ENCODE measurements around the gene FBXW7. TPM values are rescaled to one million over a fixed set of nuclear protein-coding genes. Genes with fewer than 3 reads are reported as not detected.
"Not testable (repeated sequence)": the region's sequence is repeated elsewhere in the genome, so short reads cannot be mapped to it uniquely, and the experiment has no call there.

FBXW7 gene
- total RNA-seq, 2 donors from 2014 or later = 29.0 to 34.7 TPM

DNA sequence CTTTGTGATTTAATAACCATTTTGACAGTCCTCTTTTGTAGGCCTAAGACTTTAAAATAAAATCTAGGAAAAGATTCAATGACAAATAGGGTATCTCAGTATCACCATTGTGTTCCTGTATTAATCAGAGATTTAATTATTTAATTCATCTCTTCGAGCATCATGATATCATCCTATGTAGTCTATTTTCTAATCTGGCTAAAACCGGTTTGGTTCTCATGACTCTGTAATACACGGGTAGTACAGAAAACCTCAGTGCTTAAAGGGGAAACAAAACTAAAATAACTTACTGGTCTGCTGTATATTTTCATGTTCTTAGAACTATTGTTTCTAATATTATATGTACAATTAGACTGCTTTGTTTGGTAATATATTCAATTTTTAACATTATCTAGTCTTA lies 23.7 kb upstream of the FBXW7 start:
- no peak for ATAC-seq
- Mint-ChIP-seq H3K27ac (no peak overlapping the region), H3K9me3 (peaks cover 0 to 5% of the 10 kb centered on the region in 2 donors), H3K36me3 (no peaks in the 10 kb centered on the region)
- DNase-seq (ENCODE audit: low spot score in 2 of 2) = no peak

DNA sequence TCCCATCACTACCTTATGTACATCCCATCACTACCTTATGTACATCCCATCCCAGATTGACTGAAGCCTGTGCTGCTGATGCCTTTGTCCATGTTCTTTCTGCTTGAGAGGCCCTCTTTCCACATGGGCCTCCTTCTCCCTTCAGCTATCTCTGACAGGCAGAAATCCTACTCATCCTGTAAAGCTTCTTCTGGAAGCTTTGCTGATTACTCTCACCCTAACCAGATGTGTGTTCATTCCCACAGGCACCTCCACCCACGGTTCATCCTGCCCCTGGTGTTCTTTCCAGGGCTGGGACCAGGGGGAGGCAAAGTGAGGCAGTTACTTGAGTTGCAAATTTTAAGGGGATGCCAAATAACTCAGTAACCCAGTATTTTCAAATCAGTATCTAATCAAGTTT lies 22.5 kb upstream of the FBXW7 start:
- no peaks in the 10 kb centered on the region for H3K36me3 Mint-ChIP-seq
- no peak for ATAC-seq

DNA sequence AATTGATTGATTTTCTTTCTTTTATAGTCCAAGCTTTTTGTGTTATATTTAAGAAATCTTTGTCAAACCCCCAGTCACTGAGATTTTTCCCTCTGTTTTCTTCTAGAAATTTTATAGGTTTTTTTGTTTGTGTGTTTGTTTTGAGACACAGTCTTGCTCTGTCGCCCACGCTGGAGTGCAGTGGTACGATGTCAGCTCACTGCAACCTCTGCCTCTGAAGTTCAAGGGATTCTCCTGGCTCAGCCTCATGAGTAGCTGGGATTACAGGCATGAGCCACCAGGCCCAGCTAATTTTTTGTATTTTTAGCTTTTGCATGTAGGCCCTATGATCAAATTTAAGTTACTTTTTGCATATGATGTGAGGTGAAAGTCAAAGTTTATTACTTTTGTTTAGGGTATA lies 20.9 kb upstream of the FBXW7 start:
- peaks cover 3 to 10% of the 10 kb centered on the region in 2 donors for H3K9me3 Mint-ChIP-seq
- ATAC-seq (no peak), DNase-seq (ENCODE audit: low spot score in 2 of 2) (no peak)
- H3K27ac Mint-ChIP-seq = peak overlapping the region in 1 of 2 donors; percentile 94
- H3K36me3 Mint-ChIP-seq = peaks cover 0 to 13% of the 10 kb centered on the region in 2 donors

More for the DNA sequence above, 22.5 kb upstream of the FBXW7 start:
- no peak for DNase-seq (ENCODE audit: low spot score in 2 of 2)
- H3K27ac Mint-ChIP-seq = no peak overlapping the region
- H3K9me3 Mint-ChIP-seq = peaks cover 0 to 5% of the 10 kb centered on the region in 2 donors

DNA sequence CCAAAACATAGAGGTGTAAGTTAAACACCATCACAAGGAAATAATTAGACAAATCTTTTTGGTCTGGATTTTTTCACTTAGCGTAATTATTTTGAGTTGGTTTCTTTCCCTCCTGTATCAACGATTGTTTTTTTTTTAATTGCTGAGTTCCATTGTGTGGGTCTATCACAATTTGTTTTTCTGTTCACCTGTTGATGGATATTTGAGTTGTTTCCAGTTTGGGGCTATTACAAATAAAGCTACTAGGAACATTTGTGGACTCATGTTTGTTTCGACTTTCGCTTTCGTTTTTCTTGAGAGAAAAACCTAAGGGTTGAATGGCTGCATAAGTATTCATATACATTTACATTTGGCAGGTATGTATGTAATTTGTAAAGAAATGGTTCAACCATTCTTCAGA lies 20.4 kb upstream of the FBXW7 start:
- ATAC-seq (no peak), DNase-seq (ENCODE audit: low spot score in 2 of 2) (no peak)
- peak overlapping the region in 1 of 2 donors; percentile 94 for H3K27ac Mint-ChIP-seq
- peaks cover 3 to 13% of the 10 kb centered on the region in 2 donors for H3K9me3 Mint-ChIP-seq
- H3K36me3 Mint-ChIP-seq = peaks cover 0 to 19% of the 10 kb centered on the region in 2 donors

DNA sequence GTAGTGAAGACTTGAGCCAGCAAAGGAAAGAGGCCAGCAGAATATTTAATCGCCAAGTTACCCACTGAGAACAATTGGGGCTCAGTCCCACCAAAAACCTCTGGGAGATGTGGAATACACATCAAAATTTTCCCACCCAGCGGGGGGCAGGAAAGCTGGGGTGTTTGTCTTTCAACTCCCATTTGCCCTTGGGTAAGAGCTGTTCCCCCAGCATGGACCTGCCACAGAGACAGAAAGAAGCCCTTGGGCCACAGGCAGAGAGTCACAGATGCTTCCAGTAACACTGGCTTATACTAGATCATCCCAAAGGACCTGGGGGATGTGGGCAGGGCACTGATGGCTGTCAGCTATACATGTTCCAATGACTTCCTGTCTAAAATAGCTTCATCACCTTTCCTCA lies 18.9 kb upstream of the FBXW7 start:
- ATAC-seq (no peak), DNase-seq (ENCODE audit: low spot score in 2 of 2) (no peak)
- Mint-ChIP-seq H3K9me3 (peaks cover 3 to 14% of the 10 kb centered on the region in 2 donors), H3K27ac (peak overlapping the region; percentile 94 to 99), H3K36me3 (peaks cover 0 to 24% of the 10 kb centered on the region in 2 donors)

DNA sequence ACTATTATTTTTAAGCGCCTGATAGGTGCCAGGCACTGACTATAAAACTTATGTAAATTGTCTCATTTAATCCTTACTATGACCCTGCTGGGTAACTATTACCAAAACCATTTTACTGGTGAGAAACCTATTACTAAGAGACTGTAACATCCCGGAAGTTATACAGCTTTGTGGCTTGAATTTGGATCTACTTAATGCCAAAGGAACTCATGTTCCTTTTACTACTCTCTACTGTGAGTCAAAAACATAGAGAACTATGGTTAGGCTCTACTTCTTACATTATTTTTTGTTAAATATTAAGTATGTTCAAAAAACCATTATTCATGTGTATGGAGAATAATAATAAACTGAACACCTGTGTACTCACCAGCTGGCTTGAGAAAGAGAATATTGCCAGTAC lies 14.8 kb upstream of the FBXW7 start:
- H3K36me3 Mint-ChIP-seq = peaks cover 0 to 24% of the 10 kb centered on the region in 2 donors

DNA sequence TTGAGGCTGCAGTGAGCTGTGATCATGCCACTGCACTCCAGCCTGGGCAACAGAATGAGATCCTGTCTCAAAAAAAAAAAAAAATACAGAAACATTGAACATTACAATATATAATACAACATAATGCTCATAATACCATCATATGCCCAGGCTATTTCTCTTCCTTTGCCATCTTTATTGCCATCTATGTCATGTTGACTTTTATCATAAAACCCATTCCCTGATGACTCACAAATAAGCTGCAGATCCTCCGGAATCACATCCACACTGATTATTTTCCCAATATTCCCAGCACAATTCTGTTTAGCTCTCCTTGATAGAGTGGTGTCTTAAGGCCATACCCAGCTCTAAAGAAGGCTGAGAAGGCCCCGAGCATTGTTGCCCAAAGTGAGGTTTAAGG lies 9.2 kb upstream of the FBXW7 start:
- Mint-ChIP-seq H3K9me3 (peaks cover 0 to 7% of the 10 kb centered on the region in 2 donors), H3K36me3 (peaks cover 0 to 5% of the 10 kb centered on the region in 2 donors), H3K27ac (no peak overlapping the region)
- ATAC-seq (no peak), DNase-seq (ENCODE audit: low spot score in 2 of 2) (no peak)

More for the DNA sequence above, 14.8 kb upstream of the FBXW7 start:
- not testable (repeated sequence) for DNase-seq (ENCODE audit: low spot score in 2 of 2); H3K27ac Mint-ChIP-seq; ATAC-seq
- peaks cover 3 to 13% of the 10 kb centered on the region in 2 donors for H3K9me3 Mint-ChIP-seq

DNA sequence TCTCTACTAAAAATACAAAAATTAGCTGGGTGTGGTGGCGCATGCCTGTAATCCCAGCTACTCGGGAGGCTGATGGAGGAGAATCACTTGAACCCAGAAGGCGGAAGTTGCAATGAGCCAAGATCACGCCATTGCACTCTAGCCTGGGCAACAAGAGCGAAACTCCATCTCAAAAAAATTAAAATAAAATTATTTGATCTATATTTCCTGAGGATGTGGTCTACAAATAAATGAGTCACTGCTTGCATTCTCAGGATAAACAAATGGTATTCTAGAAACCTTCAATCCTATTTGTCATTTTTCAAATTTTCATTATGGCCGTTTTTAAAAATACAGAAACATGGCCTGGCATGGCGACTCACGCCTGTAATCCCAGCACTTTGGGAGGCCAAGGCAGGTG lies 8.6 kb upstream of the FBXW7 start:
- DNase-seq (ENCODE audit: low spot score in 2 of 2); ATAC-seq; H3K9me3 Mint-ChIP-seq; H3K27ac Mint-ChIP-seq: not testable (repeated sequence)
- H3K36me3 Mint-ChIP-seq = peaks cover 0 to 11% of the 10 kb centered on the region in 2 donors

DNA sequence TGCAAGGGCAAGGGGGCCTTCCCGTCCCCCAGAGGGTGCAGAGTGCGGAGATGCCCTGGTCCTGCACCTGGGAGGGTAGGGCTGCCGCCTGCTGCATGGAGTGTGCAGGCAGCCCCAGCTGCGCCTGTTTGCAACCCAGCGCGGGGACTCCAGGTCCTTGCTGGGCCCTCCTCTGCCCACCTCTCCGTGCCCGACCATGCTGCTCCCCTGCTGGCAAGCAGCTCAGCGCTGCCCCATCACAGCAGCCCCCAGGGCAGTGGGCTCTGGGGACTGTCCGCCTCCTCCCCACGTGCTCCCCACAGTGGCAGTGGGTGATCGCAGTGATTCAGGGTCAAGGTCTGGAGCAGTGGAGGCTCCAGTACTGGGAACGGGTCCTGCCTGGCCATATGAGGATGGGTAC lies 5.0 kb upstream of the FBXW7 start:
- Mint-ChIP-seq H3K9me3 (peaks cover 0 to 7% of the 10 kb centered on the region in 2 donors), H3K36me3 (peaks cover 20 to 31% of the 10 kb centered on the region in 2 donors), H3K27ac (no peak overlapping the region)
- ATAC-seq (no peak), DNase-seq (ENCODE audit: low spot score in 2 of 2) (no peak)

DNA sequence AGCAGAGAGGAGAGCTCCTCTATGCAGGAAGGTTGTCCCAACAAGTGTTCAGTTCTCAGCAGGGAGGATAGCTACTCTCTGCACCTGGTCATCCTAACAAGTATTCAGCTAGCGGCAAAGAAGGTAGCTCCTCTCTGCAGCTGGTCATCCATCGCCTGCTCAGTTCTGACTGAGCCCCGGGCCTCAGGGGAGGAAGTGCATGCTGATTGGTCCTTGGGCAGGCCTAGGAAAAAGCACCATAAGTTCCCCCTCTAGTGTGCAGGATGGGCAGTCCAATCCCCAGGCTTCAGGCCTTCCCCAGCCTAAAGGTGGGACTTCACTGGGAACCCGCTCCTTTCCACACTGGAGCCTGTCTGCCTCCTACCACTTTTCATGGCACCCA lies 4.4 kb upstream of the FBXW7 start:
- DNase-seq (ENCODE audit: low spot score in 2 of 2) (no peak), ATAC-seq (no peak)
- peaks cover 0 to 3% of the 10 kb centered on the region in 2 donors for H3K9me3 Mint-ChIP-seq
- H3K36me3 Mint-ChIP-seq = peaks cover 20 to 31% of the 10 kb centered on the region in 2 donors
- no peak overlapping the region for H3K27ac Mint-ChIP-seq

DNA sequence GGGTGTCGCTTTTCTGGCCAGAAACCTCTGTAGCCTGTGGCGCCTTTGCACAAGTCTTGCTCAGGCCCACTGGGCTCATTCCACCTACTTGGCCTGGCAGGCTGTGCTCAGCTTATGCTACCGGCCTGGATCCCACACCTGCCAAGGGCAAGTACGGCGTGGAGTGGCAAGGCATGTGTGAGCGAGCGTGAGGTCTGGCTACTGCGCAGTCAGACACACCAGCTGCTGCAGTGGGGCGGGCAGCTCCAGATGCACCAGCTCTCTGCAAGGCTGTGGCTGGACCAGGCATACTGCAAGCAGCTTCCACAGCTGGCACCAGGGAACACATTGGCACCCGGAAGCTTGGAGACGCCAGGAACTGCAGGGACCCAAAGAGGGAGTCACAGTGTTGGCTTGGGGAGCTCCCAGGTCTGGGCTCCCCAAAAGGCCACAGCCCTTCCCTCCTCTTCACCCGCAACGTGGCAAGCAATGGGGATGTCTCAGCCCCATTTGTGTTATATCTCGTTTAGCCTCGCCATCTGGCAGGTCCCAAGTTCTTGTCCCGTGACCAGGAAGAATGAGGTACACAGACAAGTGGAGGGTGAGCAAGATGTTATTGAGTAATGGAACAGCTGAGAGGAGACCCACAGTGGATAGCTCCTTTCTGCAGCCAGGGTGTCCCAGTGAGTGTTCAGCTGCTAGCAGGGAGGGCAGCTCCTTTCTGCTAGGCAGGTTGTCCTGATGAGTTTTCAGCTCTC lies 3.8 kb upstream of the FBXW7 start:
- H3K27ac Mint-ChIP-seq = no peak overlapping the region
- DNase-seq (ENCODE audit: low spot score in 2 of 2) = no peak
- peaks cover 22 to 33% of the 10 kb centered on the region in 2 donors for H3K36me3 Mint-ChIP-seq
- no peaks in the 10 kb centered on the region for H3K9me3 Mint-ChIP-seq
- no peak for ATAC-seq

DNA sequence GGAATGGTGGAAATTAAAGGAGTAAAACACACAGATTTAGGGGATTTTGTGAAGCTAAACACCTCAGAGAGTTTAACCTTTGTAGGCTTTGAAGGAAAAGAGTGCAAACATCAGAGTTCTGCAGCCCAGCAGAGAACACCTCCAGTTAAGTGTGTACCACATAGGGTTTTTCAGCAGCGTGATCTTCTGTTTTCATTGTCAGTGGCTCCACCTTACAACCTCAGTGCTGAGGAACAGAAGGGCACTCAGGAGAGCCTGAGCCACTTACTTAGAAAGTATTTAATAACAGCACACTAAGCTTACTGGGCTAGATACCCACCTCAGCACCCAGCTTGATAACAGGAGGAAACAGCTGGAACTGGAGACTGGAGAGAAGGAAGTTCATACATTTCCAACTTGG lies 2.0 kb upstream of the FBXW7 start:
- Mint-ChIP-seq H3K9me3 (no peaks in the 10 kb centered on the region), H3K27ac (peak overlapping the region; percentile 98 to 99), H3K36me3 (peaks cover 27 to 38% of the 10 kb centered on the region in 2 donors)
- DNase-seq (ENCODE audit: low spot score in 2 of 2) = no peak
- no peak for ATAC-seq

DNA sequence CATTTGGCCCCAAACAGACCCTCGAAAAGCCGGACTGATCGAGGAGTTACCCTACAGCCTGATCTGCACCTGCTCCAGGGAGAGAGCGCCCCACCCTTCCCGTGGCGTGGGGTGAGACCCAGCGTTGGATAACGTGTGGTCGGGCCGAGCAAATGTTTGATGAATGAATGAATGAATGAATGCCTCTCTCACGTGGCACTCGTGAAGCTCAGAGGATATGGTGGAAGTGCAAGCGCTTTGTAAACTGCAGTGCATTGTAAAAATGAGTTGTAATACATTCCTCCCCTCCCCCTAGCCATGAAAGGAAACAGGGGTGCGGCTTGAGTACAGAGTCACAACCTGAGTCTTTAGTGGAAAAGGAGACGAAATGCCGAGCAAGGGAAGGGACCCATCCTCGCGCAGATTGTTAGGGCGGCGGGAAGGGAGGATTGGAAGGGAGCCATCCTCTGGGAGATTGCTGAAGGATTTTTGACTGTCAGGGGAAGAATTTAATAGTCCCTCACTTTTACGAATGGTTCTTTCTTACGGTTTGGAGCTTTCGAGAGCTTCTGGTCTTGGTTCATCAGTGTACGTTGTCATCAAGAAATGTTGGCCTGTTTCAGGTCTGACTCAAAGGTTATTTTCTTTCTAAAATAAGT lies 772 bp upstream of the FBXW7 start:
- H3K36me3 Mint-ChIP-seq = peaks cover 27 to 38% of the 10 kb centered on the region in 2 donors
- peak; percentile 48 to 59 for ATAC-seq
- peak overlapping the region; percentile 98 to 99 for H3K27ac Mint-ChIP-seq
- no peaks in the 10 kb centered on the region for H3K9me3 Mint-ChIP-seq
- no peak for DNase-seq (ENCODE audit: low spot score in 2 of 2)

DNA sequence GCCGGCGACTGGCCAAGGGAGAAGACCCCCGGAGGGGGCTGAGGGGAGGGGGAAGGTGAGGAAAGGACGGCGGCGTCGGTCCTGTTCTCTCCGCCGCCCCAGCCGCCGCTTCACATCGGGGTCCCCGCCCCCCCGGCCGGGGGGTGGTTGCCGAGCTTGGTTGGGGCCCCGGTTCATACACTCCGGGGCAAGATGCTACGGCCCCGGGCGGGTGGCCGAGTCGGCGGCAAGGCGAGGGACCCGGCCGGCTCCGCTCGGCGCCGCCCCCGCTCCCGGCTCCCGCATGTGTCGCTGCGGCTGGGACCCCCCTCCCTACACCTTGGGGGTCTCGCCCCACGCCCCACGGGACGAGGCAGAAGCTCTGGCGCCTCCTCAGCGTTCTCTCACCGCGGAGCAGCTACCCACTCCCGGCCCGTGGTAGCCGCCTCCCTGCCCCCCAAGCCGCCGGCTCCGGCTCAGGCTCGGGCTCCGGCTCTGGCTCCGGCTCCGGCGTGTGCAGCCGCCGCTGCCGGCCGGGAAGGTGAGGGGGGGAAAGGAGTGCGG lies 461 bp downstream of the FBXW7 start:
- Mint-ChIP-seq H3K27ac (peak overlapping the region in 1 of 2 donors; percentile 99), H3K36me3 (peaks cover 27 to 45% of the 10 kb centered on the region in 2 donors)
- no peak for ATAC-seq

DNA sequence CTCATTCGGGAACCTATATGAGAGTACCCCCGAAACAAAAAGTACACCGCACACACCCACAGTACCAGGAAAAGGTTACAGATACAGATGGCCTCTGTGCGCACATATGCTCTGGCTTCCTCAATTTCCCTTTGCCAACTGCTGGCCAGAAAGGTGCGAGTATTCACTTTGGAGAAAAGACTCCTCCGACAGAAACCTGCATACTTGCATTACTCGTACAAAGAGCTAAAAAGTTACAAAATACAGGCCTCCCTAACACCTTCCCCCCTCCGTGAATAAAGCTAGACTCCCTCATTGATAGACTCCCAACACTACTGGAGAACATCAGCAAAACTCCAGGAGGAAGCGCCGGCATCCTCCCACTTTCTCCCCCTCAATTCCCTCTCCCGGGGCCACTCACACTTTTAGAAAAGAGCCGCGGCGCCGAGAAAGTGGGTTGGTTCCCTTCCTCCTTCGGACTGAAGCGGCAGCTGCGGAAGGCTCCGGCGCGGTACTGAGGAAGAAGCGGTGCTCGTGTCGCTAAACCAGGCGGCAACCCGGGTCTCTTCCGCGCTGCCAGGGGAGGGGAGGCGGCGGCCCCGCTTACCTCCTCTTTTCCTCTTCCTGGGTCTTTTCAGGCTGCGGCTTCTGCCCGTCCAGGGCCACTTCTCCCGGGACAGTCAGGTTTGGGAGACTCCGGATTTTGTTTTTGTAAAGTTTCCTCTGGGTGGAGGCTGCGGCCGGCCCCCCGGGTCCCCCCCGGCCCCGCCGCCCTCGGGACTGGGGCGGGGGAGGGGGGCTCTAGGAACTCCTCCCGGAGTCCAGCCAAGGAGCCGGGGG lies 1.1 kb downstream of the FBXW7 start:
- H3K9me3 Mint-ChIP-seq = no peaks in the 10 kb centered on the region
- H3K27ac Mint-ChIP-seq = peak overlapping the region; percentile 84 to 90
- DNase-seq (ENCODE audit: low spot score in 2 of 2) (peak in 1 of 2 donors; percentile 56), ATAC-seq (no peak)
- H3K36me3 Mint-ChIP-seq = peaks cover 27 to 39% of the 10 kb centered on the region in 2 donors

More for the DNA sequence above, 461 bp downstream of the FBXW7 start:
- peak; percentile 33 to 65 for DNase-seq (ENCODE audit: low spot score in 2 of 2)
- no peaks in the 10 kb centered on the region for H3K9me3 Mint-ChIP-seq

DNA sequence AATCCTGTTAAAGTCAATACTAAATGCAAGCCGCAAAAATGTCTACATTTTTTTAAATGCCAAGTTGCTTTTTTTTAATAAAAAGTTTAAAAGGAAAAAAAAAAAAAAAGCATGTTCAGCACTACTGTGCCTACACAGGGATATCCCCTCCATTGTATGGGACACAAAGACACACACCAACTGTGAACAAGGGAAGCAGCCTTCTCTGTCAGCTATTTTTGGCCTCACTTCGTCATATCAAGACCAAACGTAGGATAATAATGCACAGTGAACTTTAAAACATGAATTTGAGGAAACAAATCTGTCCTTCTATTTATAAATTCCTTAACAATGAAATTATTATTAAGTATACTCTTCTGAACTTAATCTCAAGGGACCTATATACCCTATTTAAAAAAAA lies 4.4 kb downstream of the FBXW7 start:
- Mint-ChIP-seq H3K27ac (peak overlapping the region in 1 of 2 donors; percentile 54), H3K36me3 (peaks cover 13 to 17% of the 10 kb centered on the region in 2 donors), H3K9me3 (no peaks in the 10 kb centered on the region)
- DNase-seq (ENCODE audit: low spot score in 2 of 2) (no peak), ATAC-seq (no peak)
